Measurements from ENCODE around the gene GPR39. TPM values are rescaled to one million over a fixed set of nuclear protein-coding genes. Genes with fewer than 3 reads are reported as not detected.

Gene GPR39
- total RNA-seq, 1 donor from 2014 or later: 0.20 TPM

GRCh38 chr2:132542953-132543569 is 126.5 kb downstream of the GPR39 start:
- no peak for DNase-seq (ENCODE audit: low spot score)
- no peaks in the 10 kb centered on the region for H3K4me1 Mint-ChIP-seq (ENCODE audit: low read depth)
- peaks cover 2% of the 10 kb centered on the region for H3K27me3 Mint-ChIP-seq (ENCODE audit: low read depth)
- H3K36me3 Mint-ChIP-seq (ENCODE audit: low read depth): no peaks in the 10 kb centered on the region
- no peak for TF ChIP-seq CTCF (IDR thresholded peaks at IDR 0.05)
- H3K9me3 Mint-ChIP-seq (ENCODE audit: low read depth): peaks cover 3% of the 10 kb centered on the region
- no peak overlapping the region for H3K27ac Mint-ChIP-seq (ENCODE audit: unreplicated experiment)
- H3K4me3 Mint-ChIP-seq (ENCODE audit: unreplicated experiment): no peak overlapping the region

GRCh38 chr2:132544006-132544630 is 127.5 kb downstream of the GPR39 start:
- Mint-ChIP-seq H3K36me3 (ENCODE audit: low read depth) (no peaks in the 10 kb centered on the region), H3K4me1 (ENCODE audit: low read depth) (no peaks in the 10 kb centered on the region), H3K4me3 (ENCODE audit: unreplicated experiment) (no peak overlapping the region), H3K27me3 (ENCODE audit: low read depth) (peaks cover 4% of the 10 kb centered on the region), H3K27ac (ENCODE audit: unreplicated experiment) (no peak overlapping the region), H3K9me3 (ENCODE audit: low read depth) (peaks cover 3% of the 10 kb centered on the region)
- TF ChIP-seq CTCF (IDR thresholded peaks at IDR 0.05): no peak
- DNase-seq (ENCODE audit: low spot score): no peak

GRCh38 chr2:132547090-132547687 is 130.6 kb downstream of the GPR39 start:
- Mint-ChIP-seq H3K36me3 (ENCODE audit: low read depth) (no peaks in the 10 kb centered on the region), H3K4me1 (ENCODE audit: low read depth) (no peaks in the 10 kb centered on the region), H3K9me3 (ENCODE audit: low read depth) (peaks cover 4% of the 10 kb centered on the region), H3K27ac (ENCODE audit: unreplicated experiment) (no peak overlapping the region), H3K4me3 (ENCODE audit: unreplicated experiment) (no peak overlapping the region), H3K27me3 (ENCODE audit: low read depth) (peaks cover 2% of the 10 kb centered on the region)
- no peak for DNase-seq (ENCODE audit: low spot score)
- peak; percentile 86 for TF ChIP-seq CTCF (IDR thresholded peaks at IDR 0.05)

- H3K27me3 Mint-ChIP-seq (ENCODE audit: low read depth): peaks cover 2% of the 10 kb centered on the region
- DNase-seq (ENCODE audit: low spot score): no peak
- no peaks in the 10 kb centered on the region for H3K36me3 Mint-ChIP-seq (ENCODE audit: low read depth)
- H3K27ac Mint-ChIP-seq (ENCODE audit: unreplicated experiment): no peak overlapping the region
- no peak overlapping the region for H3K4me3 Mint-ChIP-seq (ENCODE audit: unreplicated experiment)
- TF ChIP-seq CTCF (IDR thresholded peaks at IDR 0.05): no peak
- H3K9me3 Mint-ChIP-seq (ENCODE audit: low read depth): peaks cover 3% of the 10 kb centered on the region
- no peaks in the 10 kb centered on the region for H3K4me1 Mint-ChIP-seq (ENCODE audit: low read depth)
Observed at GRCh38 chr2:132549935-132550670, 133.5 kb downstream of the GPR39 start.

- no peak for TF ChIP-seq CTCF (IDR thresholded peaks at IDR 0.05)
- Mint-ChIP-seq H3K4me1 (ENCODE audit: low read depth) (no peaks in the 10 kb centered on the region), H3K9me3 (ENCODE audit: low read depth) (peaks cover 3% of the 10 kb centered on the region), H3K4me3 (ENCODE audit: unreplicated experiment) (no peak overlapping the region), H3K36me3 (ENCODE audit: low read depth) (no peaks in the 10 kb centered on the region), H3K27ac (ENCODE audit: unreplicated experiment) (no peak overlapping the region), H3K27me3 (ENCODE audit: low read depth) (peaks cover 2% of the 10 kb centered on the region)
- DNase-seq (ENCODE audit: low spot score): no peak
Observed at GRCh38 chr2:132550946-132551345, 134.3 kb downstream of the GPR39 start.
